ENCODE measurements around the gene FERMT2. TPM values are rescaled to one million over a fixed set of nuclear protein-coding genes. Genes with fewer than 3 reads are reported as not detected.

The FERMT2 gene
- total RNA-seq, 1 donor from 2014 or later, result 82.5 TPM

DNA sequence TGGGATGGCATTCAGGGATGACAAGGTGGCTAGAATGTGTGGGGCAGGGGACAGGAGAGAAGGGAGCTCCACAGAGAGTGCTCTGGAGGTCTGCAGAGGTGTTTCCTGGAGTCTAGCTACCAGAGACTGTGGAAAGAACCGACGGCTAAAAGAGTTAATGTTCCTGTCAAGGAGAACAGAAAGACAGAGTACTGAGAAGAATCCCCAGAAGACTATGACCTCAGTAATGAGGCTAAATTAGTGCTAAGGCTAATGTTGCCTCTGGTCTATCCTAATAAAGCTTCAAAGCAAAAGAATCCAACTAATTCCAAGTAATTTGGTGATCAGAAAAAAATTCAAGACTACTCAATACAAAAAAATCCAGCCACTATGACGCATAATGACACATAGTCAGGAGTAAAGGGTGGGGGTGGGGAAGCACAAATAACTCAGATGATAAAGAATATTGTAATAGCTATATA, 44.7 kb downstream of the FERMT2 start:
- Mint-ChIP-seq H3K36me3 (peaks cover 34% of the 10 kb centered on the region), H3K4me1 (ENCODE audit: unreplicated experiment) (peaks cover 9% of the 10 kb centered on the region)
- DNase-seq (ENCODE audit: extremely low spot score, unreplicated experiment), result no peak

DNA sequence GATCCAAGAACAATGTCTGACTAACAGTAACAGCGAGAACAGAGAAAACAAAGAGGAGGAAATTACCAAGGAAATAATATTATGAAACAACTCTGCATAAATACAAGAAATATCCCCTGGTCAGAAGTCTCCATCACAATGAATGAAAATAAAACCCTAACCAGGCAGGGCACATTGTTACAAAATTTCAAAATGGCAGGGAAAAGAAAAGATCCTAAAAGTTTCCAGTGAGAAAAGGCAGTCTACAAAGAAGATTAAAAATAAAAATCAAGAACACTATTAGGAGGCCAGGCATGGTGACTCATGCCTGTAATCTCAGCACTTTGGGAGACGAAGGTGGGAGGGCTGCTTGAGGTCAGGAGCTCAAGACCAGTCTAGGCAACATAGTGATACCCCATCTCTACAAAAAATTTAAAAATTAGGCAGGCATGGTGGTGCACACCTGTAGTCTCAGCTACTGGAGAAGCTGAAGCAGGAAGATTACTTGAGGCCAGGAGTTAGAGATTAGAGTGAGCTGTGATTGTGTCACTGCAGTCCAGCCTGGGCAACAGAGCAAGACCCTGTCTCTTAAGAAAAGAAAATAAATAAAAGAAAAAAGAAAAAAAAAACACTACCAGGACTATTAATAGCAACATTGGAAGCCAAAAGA, 47.8 kb downstream of the FERMT2 start:
- no peak for DNase-seq (ENCODE audit: extremely low spot score, unreplicated experiment)
- TF ChIP-seq, protein P1, sequence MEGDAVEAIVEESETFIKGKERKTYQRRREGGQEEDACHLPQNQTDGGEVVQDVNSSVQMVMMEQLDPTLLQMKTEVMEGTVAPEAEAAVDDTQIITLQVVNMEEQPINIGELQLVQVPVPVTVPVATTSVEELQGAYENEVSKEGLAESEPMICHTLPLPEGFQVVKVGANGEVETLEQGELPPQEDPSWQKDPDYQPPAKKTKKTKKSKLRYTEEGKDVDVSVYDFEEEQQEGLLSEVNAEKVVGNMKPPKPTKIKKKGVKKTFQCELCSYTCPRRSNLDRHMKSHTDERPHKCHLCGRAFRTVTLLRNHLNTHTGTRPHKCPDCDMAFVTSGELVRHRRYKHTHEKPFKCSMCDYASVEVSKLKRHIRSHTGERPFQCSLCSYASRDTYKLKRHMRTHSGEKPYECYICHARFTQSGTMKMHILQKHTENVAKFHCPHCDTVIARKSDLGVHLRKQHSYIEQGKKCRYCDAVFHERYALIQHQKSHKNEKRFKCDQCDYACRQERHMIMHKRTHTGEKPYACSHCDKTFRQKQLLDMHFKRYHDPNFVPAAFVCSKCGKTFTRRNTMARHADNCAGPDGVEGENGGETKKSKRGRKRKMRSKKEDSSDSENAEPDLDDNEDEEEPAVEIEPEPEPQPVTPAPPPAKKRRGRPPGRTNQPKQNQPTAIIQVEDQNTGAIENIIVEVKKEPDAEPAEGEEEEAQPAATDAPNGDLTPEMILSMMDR (conservative IDR thresholded peaks at IDR 0.05), result no peak
- H3K9me3 Mint-ChIP-seq, result peaks cover 5% of the 10 kb centered on the region
- H3K36me3 Mint-ChIP-seq, result peaks cover 29% of the 10 kb centered on the region
- no peak overlapping the region for H3K4me3 Mint-ChIP-seq
- peaks cover 9% of the 10 kb centered on the region for H3K4me1 Mint-ChIP-seq (ENCODE audit: unreplicated experiment)
- H3K27ac Mint-ChIP-seq, result no peak overlapping the region
- no peaks in the 10 kb centered on the region for H3K27me3 Mint-ChIP-seq

More for the DNA sequence above, 44.7 kb downstream of the FERMT2 start:
- H3K4me3 Mint-ChIP-seq, result no peak overlapping the region
- H3K27ac Mint-ChIP-seq, result no peak overlapping the region
- H3K27me3 Mint-ChIP-seq, result no peaks in the 10 kb centered on the region
- TF ChIP-seq, protein P1 (conservative IDR thresholded peaks at IDR 0.05), result no peak
- peaks cover 5% of the 10 kb centered on the region for H3K9me3 Mint-ChIP-seq

DNA sequence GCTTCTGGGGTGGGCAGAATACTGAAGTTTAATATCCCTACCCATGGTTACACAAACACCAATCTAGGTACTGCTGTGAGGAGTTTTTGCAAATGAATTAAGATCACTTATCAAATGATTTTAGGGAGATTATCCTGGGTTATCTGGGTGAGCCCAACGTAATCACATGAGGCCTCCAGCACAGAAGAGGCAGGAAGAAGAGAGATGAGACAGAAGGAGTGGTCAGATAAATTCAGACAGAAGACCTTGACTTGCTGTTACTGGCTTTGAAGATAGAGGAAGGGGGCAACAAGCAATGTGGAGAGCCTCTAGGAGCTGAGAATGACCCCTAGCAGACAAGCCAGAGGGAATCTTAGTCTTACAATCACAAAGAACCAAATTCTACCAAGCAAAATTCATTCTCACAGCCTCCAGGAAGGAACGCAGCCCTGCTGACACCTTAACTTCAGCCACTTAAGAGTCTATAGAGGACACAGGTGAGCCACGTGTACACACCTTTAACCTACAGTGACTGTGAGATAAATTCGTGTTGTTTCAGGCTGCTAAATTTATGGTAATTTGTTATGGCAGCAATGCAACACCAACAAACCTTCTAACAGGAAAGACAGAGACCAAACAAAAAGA, 49.4 kb downstream of the FERMT2 start:
- Mint-ChIP-seq H3K4me1 (ENCODE audit: unreplicated experiment) (peaks cover 9% of the 10 kb centered on the region), H3K27ac (no peak overlapping the region), H3K36me3 (peaks cover 25% of the 10 kb centered on the region), H3K9me3 (peaks cover 5% of the 10 kb centered on the region), H3K4me3 (no peak overlapping the region), H3K27me3 (no peaks in the 10 kb centered on the region)
- TF ChIP-seq, protein P1 (conservative IDR thresholded peaks at IDR 0.05), result no peak
- DNase-seq (ENCODE audit: extremely low spot score, unreplicated experiment), result no peak

DNA sequence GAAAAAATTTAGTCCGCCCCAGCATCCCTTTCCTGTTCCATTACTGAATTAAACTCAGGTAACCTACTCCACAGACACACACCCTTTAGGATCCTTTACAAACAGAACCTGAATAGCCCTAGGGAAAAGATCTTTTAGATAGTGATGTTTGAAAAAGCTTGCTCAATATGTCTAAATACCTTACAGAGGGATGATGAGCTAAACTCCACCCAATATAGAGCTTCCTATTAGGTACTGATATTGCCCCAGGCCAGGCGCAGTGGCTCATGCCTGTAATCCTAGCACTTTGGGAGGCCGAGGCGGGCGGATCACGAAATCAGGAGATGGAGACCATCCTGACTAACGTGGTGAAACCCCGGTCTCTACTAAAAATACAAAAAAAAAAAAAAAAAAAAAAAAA, 50.1 kb downstream of the FERMT2 start:
- DNase-seq (ENCODE audit: extremely low spot score, unreplicated experiment), result no peak
- TF ChIP-seq, protein P1 (conservative IDR thresholded peaks at IDR 0.05), result no peak
- Mint-ChIP-seq H3K9me3 (peaks cover 5% of the 10 kb centered on the region), H3K36me3 (peaks cover 25% of the 10 kb centered on the region), H3K27ac (no peak overlapping the region), H3K27me3 (no peaks in the 10 kb centered on the region), H3K4me3 (no peak overlapping the region), H3K4me1 (ENCODE audit: unreplicated experiment) (peaks cover 4% of the 10 kb centered on the region)

DNA sequence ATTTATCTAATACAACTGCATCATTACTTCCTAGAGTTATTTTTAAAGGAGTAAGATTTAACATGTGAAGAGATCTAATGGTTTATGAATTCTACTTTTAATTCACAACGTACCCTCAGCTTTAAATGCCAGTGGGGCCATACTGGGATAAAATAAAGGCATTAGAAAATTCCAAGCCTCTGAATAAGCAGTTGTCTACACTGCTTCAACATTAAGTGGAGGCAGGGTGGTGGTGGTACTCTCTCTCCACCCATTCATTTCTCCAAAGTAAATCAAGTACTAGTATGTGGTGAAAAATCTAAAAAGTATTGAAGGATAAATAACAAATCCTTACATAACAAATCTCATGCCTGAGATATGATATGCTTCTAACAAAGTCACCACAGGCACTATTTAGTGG, 52.4 kb downstream of the FERMT2 start:
- peaks cover under 1% of the 10 kb centered on the region for H3K9me3 Mint-ChIP-seq
- peaks cover 26% of the 10 kb centered on the region for H3K36me3 Mint-ChIP-seq
- H3K27ac Mint-ChIP-seq, result no peak overlapping the region
- H3K4me3 Mint-ChIP-seq, result no peak overlapping the region
- H3K27me3 Mint-ChIP-seq, result no peaks in the 10 kb centered on the region
- no peak for DNase-seq (ENCODE audit: extremely low spot score, unreplicated experiment)
- TF ChIP-seq, protein P1 (conservative IDR thresholded peaks at IDR 0.05), result no peak
- peaks cover 11% of the 10 kb centered on the region for H3K4me1 Mint-ChIP-seq (ENCODE audit: unreplicated experiment)
